Small intestine (tissue), 16 donors: ENCODE data around the gene NRCAM. TPM values are rescaled to one million over a fixed set of nuclear protein-coding genes. Genes with fewer than 3 reads are reported as not detected.
"Not testable (repeated sequence)": the region's sequence is repeated elsewhere in the genome, so short reads cannot be mapped to it uniquely, and the experiment has no call there.

Source experiments
- DNase-seq, 2 donors: peaks; one replicate each; pipeline versions ENCODE4 v3.0.0 to v3.0.0-alpha.2; 2013
- FAIRE-seq: peaks from 2 replicates; lab custom pipeline; 2012; peaks lifted over from hg19 to GRCh38; lab: Jason Lieb, UNC
- H3K27ac ChIP-seq, 3 donors: one replicate each; pipeline ENCODE4 v1.5.1; 2013; ENCODE audit warnings: low read length in 2 of 3, mild to moderate bottlenecking in 2 of 3, control low read depth in 1 of 3, inconsistent platforms in 1 of 3, low read depth in 1 of 3, moderate library complexity in 1 of 3
- H3K27me3 ChIP-seq, 3 donors: one replicate each; pipeline ENCODE4 v1.6.1; 2013; ENCODE audit warnings: low read length in 3 of 3, inconsistent platforms in 1 of 3; ENCODE audit not compliant: control insufficient read depth in 3 of 3, insufficient read depth in 3 of 3
- H3K36me3 ChIP-seq, 3 donors: one replicate each; pipeline ENCODE4 v1.6.1; 2013; ENCODE audit warnings: low read length in 3 of 3, inconsistent platforms in 1 of 3, low read depth in 1 of 3, mild to moderate bottlenecking in 1 of 3, moderate library complexity in 1 of 3; ENCODE audit not compliant: control insufficient read depth in 3 of 3, insufficient read depth in 2 of 3
- H3K4me1 ChIP-seq, 3 donors: one replicate each; pipeline ENCODE4 v1.6.1; 2013; ENCODE audit warnings: low read length in 2 of 3, inconsistent platforms in 1 of 3, low read depth in 1 of 3, mild to moderate bottlenecking in 1 of 3, moderate library complexity in 1 of 3; ENCODE audit not compliant: control insufficient read depth in 3 of 3, insufficient read depth in 2 of 3
- H3K4me3 ChIP-seq, 3 donors: one replicate each; pipeline ENCODE4 v1.5.1; 2013; ENCODE audit warnings: low read length in 3 of 3, control low read depth in 1 of 3, inconsistent platforms in 1 of 3, low read depth in 1 of 3, mild to moderate bottlenecking in 1 of 3, moderate library complexity in 1 of 3
- H3K9me3 ChIP-seq, 2 donors: one replicate each; pipeline ENCODE4 v1.6.1; 2013; ENCODE audit warnings: low read depth in 1 of 2, low read length in 1 of 2; ENCODE audit not compliant: control insufficient read depth in 2 of 2, insufficient read depth in 1 of 2
- WGBS, 3 donors: extraction: QIAGEN DNeasy Blood & Tissue Kit; methylation state at CpG; one replicate each; pipeline ENCODE4 v1.1.7; 2013; 5-methylcytosine and 5-hydroxymethylcytosine counted together
- long read RNA-seq, 10 donors: transcript quantifications; one replicate each; lab custom pipeline, GENCODE V29; 2026
- polyA plus RNA-seq, 4 donors: library from polyadenylated mRNA; stranded (reverse) in 3 of 4; unstranded in 1 of 4; fragments of 200-250 nt in 3 of 4; fragments of 120-200 nt in 1 of 4; gene quantifications; one replicate each; pipeline versions ENCODE4 v1.2.1 to v1.2.3, GENCODE V29; 2013
- donor health status: healthy with polysubstance abuse.
- donor health status: control.
- donor health status: control.
- donor health status: Bipolar disorder and iron deficiency.
- donor health status: healthy.

Gene NRCAM
- polyA plus RNA-seq: 1 to 10 TPM in 2 of 4 donors, under 1 TPM in 2; 0.27 to 6.8 (median 1.4) TPM
- long read RNA-seq, donor 1: 0 reads
- long read RNA-seq, donor 2: 0 reads
- long read RNA-seq, donor 3: 0 reads
- long read RNA-seq, donor 4: 0 reads
- long read RNA-seq, donor 5: 0 reads
- long read RNA-seq, donor 6: 0 reads
- long read RNA-seq, donor 7: 0 reads
- long read RNA-seq, donor 8: 0 reads
- long read RNA-seq, donor 9: 0 reads
- long read RNA-seq, donor 10: 0 reads

- FAIRE-seq: no peak
- peak within 1 kb of the TSS in 1 of 3 donors; percentile 30 for H3K27ac ChIP-seq
- H3K4me1 ChIP-seq: peaks cover 0 to 5% (median 0%) of the 10 kb centered on the region in 3 donors
- WGBS, 3 donors: 1% methylated on average over 40 to 81 of the region's 81 CpGs
- H3K36me3 ChIP-seq: no peaks in the 10 kb centered on the region
- peak in 1 of 2 donors; percentile 80 for DNase-seq
- H3K4me3 ChIP-seq: peak within 1 kb of the TSS; percentile 19 to 64 (median 30)
- H3K27me3 ChIP-seq: peaks cover 17 to 37% (median 20%) of the 10 kb centered on the region in 3 donors
- no peaks in the 10 kb centered on the region for H3K9me3 ChIP-seq
These were observed at the start of gene NRCAM for GRCh38 chr7:108455998-108456677. TSS of gene NRCAM (minus strand) at chr7:108456436. CDS start at chr7:108240064, 216,372 bp downstream.

DNA sequence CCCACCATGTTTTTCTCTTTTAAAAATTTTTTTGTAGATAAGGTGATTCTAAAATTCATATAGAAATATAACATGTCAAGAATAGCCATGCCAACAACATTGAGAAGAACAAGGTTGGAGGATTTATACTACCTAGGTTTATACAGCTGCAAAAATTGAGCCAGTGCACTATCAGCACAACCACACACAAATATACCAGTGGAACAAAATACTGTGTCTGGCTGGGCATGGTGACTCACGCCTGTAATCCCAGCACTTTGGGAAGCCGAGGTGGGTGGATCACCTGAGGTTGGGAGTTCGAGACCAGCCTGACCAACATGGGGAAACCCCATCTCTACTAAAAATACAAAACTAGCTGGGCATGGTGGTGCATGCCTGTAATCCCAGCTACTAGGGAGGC lies 48.3 kb upstream of the NRCAM start:
- H3K4me3 ChIP-seq, H3K4me1 ChIP-seq, FAIRE-seq, H3K27me3 ChIP-seq, DNase-seq, H3K9me3 ChIP-seq, H3K27ac ChIP-seq: not testable (repeated sequence)
- H3K36me3 ChIP-seq: peaks cover 0 to 20% (median 3%) of the 10 kb centered on the region in 3 donors
- 79 to 92% (median 92%) methylated on average over 3 of the region's 3 CpGs for WGBS, 3 donors

- FAIRE-seq: no peak
- WGBS, 3 donors: 73 to 89% (median 80%) methylated on average over 5 of the region's 5 CpGs
- Histone ChIP-seq H3K4me1 (no peaks in the 10 kb centered on the region), H3K9me3 (no peaks in the 10 kb centered on the region), H3K36me3 (peaks cover 0 to 20% (median 3%) of the 10 kb centered on the region in 3 donors), H3K27ac (peak overlapping the region in 2 of 3 donors; percentile 4 to 31), H3K4me3 (no peak overlapping the region), H3K27me3 (no peaks in the 10 kb centered on the region)
- no peak for DNase-seq
These were observed 47.1 kb upstream of the NRCAM start for GRCh38 chr7:108503112-108504026.

GRCh38 chr7:108499566-108499965 lies 43.3 kb upstream of the NRCAM start:
- Histone ChIP-seq H3K27ac (no peak overlapping the region), H3K27me3 (no peaks in the 10 kb centered on the region), H3K9me3 (no peaks in the 10 kb centered on the region), H3K4me1 (no peaks in the 10 kb centered on the region), H3K4me3 (no peak overlapping the region), H3K36me3 (peaks cover 0 to 15% (median 3%) of the 10 kb centered on the region in 3 donors)
- WGBS, 3 donors: 98 to 100% (median 100%) methylated on average over 1 of the region's 1 CpG
- FAIRE-seq: no peak
- DNase-seq: no peak

- no peaks in the 10 kb centered on the region for H3K9me3 ChIP-seq
- no peak overlapping the region for H3K27ac ChIP-seq
- peaks cover 0 to 15% (median 7%) of the 10 kb centered on the region in 3 donors for H3K36me3 ChIP-seq
- FAIRE-seq: no peak
- no peak overlapping the region for H3K4me3 ChIP-seq
- no peaks in the 10 kb centered on the region for H3K4me1 ChIP-seq
- H3K27me3 ChIP-seq: no peaks in the 10 kb centered on the region
- no peak for DNase-seq
- WGBS, 3 donors: 81 to 88% (median 84%) methylated on average over 6 of the region's 6 CpGs
These were observed 42.2 kb upstream of the NRCAM start for GRCh38 chr7:108498481-108498880.

DNA sequence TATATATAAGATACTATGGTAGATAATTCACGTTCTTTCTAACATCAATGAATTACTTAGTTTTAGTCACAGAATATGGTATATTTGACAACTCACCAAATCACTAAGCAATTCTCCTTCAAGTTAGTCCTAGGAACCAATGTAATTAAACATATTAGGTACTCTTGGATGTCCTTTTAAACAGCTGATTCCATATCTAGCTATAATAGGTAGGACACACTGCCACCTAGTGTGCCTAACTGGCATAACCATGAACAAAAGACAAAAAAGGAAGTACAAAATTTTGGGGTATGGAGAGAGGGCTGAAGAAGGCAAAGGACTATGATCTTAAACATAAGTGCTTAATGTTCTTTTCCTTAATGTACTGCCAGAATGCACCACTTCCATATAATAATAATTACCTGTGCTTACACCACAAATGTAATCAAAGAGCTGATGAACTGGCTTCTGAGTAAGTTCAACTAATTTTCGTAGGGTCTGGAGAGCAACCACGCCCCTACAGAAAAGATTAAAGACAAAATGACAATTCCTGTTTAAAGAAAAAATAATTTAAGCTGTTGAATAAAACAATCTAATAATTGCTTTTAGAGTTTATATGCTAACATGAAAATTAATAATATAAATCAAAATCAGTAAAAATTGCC lies 41.0 kb upstream of the NRCAM start:
- H3K4me1 ChIP-seq: no peaks in the 10 kb centered on the region
- peaks cover 0 to 16% (median 7%) of the 10 kb centered on the region in 3 donors for H3K36me3 ChIP-seq
- H3K27me3 ChIP-seq: no peaks in the 10 kb centered on the region
- DNase-seq (peak; percentile 45 to 58), FAIRE-seq (peak; percentile 70)
- no peak overlapping the region for H3K4me3 ChIP-seq
- H3K9me3 ChIP-seq: no peaks in the 10 kb centered on the region
- WGBS, 3 donors: 85 to 91% (median 91%) methylated on average over 3 of the region's 3 CpGs
- no peak overlapping the region for H3K27ac ChIP-seq

DNA sequence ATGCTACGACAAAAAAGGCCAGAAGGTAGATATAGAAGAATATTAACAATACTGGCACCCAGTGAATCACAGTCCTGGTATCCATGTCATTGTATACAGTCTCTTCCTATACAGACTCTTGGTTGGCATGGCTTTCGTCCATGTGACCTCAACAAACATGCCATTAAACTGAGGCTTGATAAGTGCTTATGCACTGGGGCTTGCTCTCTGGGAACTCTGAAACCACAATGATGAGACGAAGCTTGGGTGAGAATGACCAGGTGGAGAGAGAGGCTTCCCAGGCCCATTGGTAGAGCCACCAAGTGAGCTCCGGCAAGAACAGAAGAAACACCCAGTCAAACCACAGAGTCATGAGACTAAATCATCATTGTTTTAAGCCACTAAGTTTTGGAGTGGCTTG lies 36.5 kb upstream of the NRCAM start:
- Histone ChIP-seq H3K27ac (no peak overlapping the region), H3K27me3 (no peaks in the 10 kb centered on the region), H3K36me3 (peaks cover 0 to 13% (median 7%) of the 10 kb centered on the region in 3 donors), H3K9me3 (no peaks in the 10 kb centered on the region), H3K4me3 (no peak overlapping the region), H3K4me1 (no peaks in the 10 kb centered on the region)
- DNase-seq: no peak
- FAIRE-seq: no peak
- WGBS, 3 donors: 93 to 99% (median 96%) methylated on average over 4 of the region's 4 CpGs
